Activated effector memory CD4-positive, alpha-beta T cell treated with Interleukin-2 at 50 U/mL for 16 hours (primary cell): ENCODE data around the gene CLCN3.
A peak's percentile ranks its signal among the peaks of the same experiment; 100 is the strongest.
"Not testable (repeated sequence)": the region's sequence is repeated elsewhere in the genome, so short reads cannot be mapped to it uniquely, and the experiment has no call there.

Experiments used
- DNase-seq: peaks from one replicate; pipeline ENCODE4 v3.0.0-alpha.2; 2020

The CLCN3 gene

DNA sequence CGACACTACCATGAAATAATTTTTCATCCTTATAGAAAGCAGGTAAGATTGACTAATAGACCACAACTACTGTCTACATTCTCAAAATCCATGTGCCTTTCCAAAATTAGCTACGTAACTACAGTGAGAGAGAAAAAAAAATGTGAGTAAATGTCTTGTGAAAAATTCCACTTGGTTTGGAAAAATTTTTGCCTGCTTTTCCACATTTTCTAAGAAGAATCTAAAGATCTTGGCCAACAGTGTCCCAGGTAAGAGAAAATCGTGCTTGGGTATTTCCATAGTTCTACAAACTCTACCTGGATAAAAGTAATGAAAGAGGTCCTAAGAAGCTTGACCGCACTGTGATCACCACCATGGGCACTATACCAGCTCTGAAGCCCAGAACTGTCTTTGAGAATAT, 1.4 kb upstream of the CLCN3 start:
- no peak for DNase-seq

DNA sequence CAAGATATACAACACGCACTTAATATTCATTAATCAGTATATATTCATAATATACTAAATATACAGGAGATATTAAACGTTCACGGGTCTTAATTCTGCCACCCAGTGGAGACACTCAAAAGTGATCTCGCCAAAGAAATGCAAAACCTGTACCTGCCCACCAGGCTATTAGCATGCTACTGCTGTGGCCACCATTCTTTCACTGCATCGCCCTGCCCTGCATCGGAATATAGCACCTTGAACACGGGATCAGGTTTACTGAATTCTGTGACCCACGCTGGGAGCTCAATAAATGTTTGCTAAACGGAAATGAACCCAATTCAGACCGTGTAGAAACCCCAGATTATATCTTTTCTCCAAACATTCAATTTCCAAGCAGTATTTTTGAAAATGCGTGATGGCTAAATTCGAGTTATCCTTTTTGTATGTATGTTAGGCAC, 840 bp upstream of the CLCN3 start:
- DNase-seq: peak; percentile 43

DNA sequence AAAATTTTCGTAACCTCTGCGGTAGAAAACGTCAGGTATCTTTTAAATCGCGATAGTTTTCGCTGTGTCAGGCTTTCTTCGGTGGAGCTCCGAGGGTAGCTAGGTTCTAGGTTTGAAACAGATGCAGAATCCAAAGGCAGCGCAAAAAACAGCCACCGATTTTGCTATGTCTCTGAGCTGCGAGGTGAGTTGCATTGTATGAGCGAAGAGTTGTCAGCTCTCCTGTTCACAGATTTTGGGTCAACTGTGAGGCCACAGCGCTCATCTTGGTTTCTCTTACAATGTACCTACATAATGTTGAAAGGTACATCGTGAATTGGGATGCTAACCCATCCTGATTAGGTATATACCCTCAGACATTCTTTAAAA, 486 bp downstream of the CLCN3 start:
- peak; percentile 11 for DNase-seq

DNA sequence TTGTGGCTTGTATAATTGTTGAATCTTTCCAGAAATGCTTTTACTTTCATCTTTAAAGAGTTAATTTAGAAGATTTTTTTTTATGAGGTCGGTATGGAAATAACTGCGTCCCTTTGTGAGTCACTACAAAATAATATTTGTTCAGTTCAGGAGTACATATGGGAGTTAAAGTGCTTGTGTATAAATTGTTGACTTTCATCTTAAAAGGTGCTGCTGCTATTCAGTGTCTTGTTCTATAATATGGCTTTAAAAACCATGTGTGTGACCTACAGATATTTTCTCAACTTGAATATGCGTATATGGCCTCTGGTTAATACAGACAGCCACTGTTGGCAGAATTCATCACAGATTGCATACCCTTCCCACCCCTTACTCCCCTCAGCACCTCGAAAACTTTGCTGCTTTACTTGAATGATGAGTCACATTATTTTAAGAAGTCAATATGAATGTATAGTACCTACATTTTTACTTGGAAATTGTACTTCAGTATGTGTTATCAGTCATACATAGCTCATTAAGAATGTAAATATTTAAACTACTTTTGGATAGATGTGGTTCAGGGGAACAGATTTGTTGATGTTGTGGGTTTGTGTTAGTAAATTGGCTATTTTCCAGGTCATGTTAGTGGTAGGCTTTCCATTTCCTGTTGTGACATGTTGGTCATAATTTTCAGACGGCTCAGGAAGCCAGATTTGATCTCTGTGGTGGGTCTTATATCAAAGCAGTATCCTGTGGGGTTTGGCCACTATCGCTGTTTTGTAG, 1.5 kb downstream of the CLCN3 start:
- no peak for DNase-seq

DNA sequence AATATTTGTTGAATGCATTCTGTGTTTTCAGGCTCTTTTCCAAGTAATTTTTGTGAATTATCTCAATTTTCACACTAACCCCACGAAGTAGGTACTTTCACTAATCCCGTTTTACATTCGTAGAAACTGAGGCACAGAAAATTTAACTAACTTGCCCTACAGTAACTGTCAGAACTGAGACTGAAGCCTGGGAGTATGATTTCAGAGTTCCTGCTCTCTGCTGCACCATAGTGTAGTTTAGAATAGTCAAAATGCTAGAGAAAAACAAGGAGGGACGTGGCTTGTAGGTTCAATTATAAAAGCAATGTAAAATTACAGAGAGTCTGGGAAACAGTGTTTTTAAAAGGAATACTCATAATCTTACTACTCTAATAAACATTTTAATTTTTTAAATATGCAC, 2.2 kb downstream of the CLCN3 start:
- DNase-seq: no peak

DNA sequence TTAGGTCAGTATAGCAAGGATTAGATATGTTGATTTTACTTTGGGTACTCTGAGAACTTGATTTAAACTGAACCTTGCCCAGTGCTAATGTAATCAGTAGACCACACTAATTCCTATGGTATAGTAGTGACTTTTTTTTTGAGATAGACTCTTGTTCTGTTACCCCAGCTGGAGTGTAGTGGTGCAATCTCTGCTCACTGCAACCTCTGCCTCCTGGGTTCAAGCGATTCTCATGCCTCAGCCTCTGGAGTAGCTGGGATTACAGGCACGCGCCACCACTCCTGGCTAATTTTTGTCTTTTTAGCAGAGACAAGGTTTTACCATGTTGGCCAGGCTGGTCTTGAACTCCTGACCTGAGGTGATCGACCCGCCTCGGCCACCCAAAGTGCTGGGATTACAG, 3.6 kb downstream of the CLCN3 start:
- not testable (repeated sequence) for DNase-seq

DNA sequence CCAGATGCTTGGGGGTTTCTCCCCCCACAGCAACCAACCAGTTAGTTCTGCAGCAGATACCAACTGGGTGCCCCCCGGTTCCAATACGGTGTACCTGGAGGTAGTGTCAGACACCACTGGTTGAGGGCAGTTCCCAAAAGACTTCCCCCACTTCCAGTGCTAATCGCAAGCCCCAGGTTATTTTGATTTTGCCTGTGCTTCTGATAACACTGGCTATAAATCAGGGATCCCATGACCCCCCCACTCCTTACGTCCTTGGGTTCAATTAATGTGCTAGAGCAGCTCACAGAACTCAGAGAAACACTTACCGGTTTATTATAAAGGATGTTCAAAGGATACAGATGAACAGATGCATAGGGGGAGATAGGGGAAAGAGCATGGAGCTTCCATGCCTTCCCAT, 5.5 kb downstream of the CLCN3 start:
- no peak for DNase-seq

DNA sequence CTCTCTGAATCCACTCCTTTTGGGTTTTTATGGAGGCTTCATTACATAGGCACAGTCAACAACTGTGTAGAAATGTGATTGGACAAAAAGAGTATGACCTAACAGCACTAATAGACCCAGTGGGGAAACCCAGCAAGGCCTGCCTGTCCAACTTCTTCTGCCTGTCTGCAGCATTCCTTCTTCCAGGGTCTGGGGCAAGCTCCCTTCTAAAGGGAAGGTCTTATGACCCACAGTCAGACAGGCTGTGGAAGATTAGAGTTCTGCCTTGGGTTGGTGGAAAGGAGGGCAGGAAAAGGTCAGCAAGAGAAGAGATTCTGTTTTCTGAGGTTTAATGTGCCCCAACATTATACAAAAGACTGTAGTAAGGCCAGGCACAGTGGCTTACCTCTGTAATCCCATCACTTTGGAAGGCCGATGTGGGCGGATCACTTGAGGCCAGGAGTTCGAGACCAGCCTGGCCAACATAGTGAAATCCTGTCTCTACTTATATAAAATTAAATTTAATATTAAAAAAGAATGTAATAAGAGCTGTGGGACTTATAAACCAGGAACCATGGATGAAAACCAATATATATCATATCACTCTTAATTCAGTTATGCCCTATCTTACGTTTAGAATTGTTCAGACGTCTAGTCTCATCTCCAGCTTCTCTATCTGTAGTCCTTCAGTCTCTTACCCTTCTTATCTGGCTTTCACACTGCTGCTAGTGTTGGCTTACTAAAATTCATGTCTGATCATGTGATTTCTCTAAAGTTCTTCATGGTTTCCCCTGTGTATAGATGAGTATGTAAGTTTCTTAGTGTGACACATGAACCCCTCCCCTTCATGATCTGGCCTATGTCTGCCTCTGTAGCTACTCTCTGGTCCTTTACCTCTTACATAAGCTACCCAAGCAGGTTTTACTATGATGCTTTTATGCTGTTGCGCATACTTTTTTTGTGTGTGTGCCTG, 6.2 kb downstream of the CLCN3 start:
- DNase-seq: no peak

DNA sequence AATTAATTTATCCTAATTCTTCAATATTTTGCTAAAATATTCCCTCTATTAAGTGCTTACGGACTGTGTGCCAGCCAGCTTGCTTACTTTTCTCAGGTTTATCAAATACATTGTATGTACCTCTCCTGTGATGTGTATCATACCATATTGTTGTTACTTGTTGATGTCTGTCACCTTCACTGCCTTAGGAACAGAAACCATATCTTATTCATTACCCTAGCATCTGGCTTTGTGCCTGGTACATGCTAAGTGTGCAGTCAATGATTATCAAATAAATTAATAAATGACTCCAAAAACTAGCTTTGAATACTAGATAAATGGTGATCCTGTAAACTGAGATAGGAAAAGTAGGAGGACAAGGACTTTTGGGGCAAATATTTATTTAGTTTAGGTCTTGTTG, 6.9 kb downstream of the CLCN3 start:
- DNase-seq: no peak

DNA sequence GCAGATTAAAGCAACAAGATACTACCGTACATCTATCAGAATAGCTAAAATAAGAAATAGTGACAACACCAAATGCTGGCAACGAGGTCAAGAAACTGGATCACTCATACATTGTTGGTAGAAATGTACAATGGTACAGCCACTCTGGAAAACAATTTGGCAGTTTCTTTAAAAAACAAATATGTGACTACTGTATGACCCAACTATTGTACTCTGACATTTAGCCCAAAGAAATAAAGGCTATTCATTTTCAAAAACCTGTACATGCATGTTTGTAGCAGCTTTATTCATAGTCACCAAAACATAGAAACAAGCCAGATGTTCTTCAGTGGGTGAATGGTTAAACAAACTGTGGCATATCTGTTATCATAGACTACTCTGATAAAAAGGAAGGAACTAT, 8.2 kb downstream of the CLCN3 start:
- DNase-seq: no peak

DNA sequence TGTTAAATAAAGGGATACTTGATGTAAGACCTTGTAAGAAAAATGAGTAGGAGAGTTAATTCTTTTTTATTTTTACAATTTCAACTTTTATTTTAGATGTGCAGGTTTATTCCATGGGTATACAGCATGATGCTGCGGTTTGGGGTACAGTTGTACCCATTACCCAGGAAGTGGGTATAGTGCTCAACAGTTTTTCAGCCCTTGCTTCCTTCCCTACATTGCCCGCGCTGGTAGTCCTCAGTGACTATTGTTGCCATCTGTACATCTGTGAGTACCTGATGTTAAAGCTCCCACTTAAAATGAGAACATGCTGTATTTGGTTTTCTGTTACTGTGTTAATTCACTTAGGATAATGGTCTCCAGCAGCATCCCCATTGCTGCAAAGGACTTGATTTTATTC, 9.7 kb downstream of the CLCN3 start:
- no peak for DNase-seq

DNA sequence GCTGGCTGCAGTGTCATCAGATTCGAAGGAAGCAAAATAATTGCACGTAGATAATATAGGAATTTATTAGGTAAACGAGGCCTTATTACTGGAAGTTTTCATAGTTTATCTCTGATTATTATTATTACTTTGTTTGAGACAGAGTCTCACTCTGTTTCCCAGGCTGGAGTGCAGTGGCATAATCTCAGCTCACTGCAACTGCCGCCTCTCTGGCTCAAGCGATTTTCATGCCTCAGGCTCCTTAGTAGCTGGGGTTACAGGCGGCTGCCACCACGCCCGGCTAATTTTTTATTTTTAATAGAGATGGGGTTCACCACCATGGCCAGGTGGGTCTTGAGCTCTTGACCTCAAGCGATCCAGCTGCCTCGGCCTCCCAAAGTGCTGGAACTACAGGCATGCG, 12.5 kb downstream of the CLCN3 start:
- no peak for DNase-seq

DNA sequence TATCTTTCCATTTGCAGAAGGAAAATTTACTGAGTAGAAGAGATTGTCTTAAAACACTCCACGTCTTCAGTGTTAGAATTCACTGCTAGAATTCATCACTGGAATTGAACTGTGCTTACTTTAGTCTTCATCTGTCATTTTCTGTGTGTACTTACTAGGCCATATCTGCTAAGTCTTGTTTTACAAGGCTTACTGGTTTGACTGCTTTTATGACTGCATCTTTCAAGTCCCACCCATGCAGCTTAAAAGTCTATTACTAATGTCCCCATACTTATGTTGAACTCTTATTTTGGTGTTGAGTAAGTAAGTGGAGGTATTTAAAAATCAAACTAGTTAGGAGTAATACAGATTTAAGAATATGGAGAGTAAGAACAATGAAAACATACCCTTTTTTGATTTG, 14.6 kb downstream of the CLCN3 start:
- no peak for DNase-seq

DNA sequence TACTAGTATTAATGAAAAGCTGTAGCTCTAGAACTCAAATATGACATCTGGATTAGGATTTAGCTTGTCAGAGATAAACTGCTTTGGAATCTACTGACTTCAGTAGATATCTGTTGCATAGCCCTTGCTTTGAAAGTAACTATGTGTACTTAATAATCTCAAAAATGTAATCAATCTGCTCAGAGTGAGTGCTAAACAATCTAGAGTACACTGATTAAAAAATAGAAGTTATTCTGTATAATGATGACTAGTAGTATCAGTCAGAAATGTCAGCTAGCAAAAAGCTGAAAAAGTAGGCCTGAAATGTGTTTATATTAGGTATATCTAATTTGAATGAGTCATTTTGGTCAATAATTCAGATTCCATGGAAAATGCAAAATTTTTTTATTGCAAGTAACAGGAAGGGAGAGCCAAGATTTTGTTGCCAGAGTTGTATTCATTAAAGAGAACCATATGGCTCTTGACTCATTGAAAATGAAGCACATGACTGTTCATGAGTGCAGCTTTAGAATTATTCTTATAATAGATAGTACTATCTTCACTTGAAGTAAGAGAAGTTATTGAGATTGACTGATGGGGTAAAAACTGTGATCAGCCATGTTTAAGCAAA, 20.0 kb downstream of the CLCN3 start:
- no peak for DNase-seq

DNA sequence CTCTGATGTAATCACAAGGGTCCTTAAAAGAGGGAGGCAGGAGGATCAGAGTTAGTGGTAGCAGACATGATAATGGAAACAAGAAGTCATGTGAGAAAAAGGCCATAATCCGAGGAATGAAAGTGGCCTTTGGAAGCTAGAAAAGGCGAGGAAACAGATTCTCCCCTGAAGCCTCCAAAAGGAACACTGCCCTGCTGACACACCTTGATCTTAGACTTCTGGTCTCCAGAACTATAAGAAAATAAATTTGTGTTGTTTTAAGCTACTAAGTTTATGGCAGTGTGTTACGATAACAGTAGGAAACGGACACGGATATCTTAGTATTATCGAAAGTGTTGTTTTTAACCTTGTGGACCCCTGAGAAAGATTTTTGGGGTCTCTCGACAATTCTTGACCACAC, 24.4 kb downstream of the CLCN3 start:
- DNase-seq: no peak

DNA sequence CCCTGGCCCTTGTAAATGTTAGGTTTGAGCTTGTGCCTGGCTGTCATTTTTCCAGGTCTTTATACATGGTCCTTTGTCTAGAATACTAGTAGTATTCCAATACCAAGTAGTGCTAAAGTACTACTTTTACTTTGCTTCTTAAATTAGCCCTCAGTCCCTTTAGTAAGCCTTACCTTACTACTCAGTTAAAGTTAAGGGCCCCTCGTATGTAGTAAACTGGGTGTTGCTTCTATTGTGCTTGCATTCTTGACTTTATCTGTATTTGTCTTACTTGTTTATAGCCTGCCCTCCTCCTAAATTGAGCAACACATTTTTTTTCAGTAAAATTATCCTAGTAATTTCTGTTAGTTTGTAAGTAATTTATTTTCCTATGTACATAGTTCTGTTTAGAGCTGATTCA, 25.2 kb downstream of the CLCN3 start:
- no peak for DNase-seq

DNA sequence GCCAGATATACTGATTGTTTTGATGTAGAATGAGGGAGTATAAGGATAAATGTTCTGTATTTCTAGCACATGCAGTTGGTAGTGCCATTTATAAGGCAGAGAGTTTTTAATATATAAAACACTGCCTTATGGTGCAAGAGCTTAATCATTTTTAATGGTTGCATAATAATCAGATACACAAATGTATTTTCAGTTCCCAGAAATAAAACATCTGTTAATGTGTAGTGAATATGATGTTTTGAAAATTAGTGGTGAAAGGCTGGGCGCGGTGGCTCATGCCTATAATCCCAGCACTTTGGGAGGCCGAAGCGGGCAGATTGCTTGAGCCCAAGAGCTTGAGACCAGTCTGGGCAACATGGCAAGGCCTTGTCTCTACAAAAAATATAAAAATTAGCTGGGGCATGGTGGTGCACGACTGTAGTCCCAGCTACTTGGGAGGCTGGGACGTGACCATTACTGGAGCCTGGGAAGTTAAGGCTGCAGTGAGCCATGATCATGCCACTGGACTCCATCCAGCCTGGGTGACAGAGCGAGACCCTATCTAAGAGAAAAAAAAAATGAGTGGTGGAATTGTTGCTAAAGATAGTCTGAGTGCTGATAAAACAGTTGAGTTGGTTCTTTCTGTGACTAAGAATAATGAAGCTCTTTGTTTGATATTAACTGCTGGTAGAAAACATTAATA, 29.3 kb downstream of the CLCN3 start:
- no peak for DNase-seq

DNA sequence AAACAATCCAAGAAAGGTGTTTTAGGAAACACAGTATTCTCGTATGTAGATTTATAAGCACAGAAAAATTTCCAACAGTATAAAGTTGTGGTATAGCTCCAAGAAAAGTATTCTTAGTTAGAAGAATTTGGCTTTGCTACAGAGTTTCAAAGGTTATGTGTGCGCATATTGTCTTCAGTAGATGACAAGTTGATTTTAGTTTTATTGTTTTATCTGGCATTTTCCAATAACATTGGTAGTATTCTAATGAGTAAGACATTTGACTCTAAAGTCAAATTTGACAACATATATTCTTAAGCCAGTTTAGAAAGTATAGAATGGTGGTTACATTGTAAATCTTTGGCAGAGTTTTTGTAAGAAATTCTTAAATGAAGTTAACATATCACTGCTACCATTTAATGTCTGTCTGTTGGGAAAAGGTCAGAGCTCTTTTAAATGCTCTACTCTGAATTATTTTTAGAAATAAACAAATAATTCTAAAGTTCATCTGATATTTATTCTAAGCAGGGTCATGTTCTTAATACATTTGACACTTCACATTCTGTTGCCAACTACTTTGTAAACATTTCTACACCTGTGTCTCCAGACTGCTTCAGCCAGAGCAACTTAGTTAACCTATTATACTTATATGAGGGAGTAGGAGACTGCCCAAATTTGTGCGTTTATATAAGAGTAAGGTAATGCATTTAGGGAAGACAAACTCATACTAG, 30.0 kb downstream of the CLCN3 start:
- no peak for DNase-seq

DNA sequence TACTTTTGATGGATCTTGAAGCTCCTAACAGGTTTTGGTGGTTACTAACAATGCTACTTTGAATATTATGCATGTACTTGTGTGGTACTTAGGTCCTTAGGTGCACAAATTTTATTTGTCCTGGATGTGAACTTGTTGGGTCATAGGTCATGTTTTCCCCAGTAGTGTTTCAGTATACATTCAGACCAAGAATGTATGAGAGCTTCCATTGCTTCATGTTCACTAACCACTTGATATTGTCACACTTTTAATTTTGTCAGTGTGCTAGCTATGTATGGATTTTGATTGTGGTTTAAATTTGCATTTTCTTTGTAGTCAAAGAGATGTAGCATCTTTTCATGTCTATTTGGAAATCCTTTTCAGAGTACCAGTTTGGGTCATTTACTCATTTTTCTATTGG, 32.2 kb downstream of the CLCN3 start:
- DNase-seq: no peak

DNA sequence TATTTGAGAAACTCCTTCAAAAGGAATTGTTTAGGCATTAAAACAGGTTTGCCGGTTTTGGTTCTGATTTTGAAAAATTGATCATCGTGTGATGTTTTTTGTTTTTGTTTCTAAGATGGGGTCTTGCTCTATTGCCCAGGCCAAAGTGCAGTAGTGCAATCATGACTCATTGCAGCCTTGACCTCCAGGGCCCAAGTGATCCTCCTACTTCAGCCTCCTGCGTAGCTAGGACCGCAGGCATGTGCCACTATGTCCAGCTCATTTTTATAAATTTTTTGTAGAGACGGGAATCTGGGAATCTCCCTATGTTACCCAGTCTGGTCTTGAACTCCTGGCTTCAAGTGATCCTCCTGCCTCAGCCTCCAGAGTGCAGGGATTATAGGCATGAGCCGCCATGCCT, 35.0 kb downstream of the CLCN3 start:
- no peak for DNase-seq

DNA sequence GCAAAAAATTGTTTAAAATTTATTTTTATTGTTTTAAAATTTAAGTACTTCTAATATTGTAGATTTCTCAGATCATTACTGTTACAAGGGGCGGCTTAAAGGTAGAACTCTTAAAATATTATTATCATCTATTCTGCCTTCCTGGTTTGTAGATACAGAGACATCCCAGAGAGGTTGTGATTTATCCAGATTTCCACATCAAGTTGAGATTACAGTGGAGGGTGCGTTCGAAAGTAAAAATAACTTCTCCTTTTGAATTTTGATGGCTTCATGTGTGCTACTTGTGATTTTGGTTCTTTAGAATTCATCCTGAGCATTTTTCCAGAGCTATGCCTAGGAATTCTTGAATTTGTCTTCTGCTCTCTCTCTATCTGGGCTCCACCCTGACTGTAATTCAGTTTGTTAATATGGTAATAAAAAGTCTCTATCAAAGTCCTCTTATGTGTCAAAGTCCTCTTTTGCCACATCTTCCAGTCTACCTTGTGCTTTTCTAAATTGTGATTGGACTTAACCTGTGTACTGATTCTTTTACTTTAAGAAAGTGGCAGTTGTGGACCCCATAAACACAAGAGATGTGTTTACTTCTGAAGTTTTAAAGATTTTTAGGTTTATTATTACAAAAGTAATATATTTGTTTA, 37.2 kb downstream of the CLCN3 start:
- no peak for DNase-seq

DNA sequence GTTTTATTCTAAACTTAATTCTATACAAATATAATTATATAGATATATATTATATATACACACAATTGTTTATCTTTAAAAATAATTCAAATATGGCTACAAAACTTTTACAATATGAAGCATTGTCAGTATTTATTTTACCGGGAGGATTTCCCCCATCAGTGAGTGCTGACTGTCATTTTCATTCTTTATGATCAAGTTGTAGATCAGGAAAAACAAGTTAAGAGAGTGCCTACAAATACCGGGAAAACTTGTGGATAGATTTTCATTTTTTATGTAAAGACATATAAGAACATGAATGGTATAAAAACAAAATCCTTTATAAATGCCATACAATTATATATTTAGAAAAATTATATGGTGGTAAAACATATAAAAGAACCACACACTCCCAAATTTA, 37.8 kb downstream of the CLCN3 start:
- DNase-seq: no peak
